SK-N-SH (cell line): ENCODE results near the gene SGTB.

Experiments
- EP300 ChIP-seq, 2 experiments: IDR thresholded peaks; 2 replicates each; pipeline versions ENCODE4 v1.4.0 to v1.6.1; 2012; ENCODE audit warnings: borderline replicate concordance in 1 of 2, low read depth in 1 of 2, low read length in 1 of 2
- EZH2phosphoT487 ChIP-seq: fragments of 200-600 bp; sonication (generic); IDR thresholded peaks from 2 replicates; pipeline ENCODE4 v1.6.1; 2017; ENCODE audit warnings: low read depth, mixed run types, mild to moderate bottlenecking, antibody characterized with exemption, moderate library complexity, borderline replicate concordance
- FOXM1 ChIP-seq: IDR thresholded peaks from 2 replicates; pipeline ENCODE4 v1.4.0; 2012; ENCODE audit warnings: low read depth, mild to moderate bottlenecking
- GABPA ChIP-seq: IDR thresholded peaks from 2 replicates; pipeline ENCODE4 v1.4.0; 2012; ENCODE audit warnings: low read depth, mild to moderate bottlenecking
- JUND ChIP-seq: IDR thresholded peaks from 2 replicates; pipeline ENCODE4 v1.4.0; 2012
- POLR2AphosphoS5 ChIP-seq: IDR thresholded peaks from 2 replicates; pipeline ENCODE4 v1.6.1; 2012; ENCODE audit warnings: low read depth, low read length
- RCOR1 ChIP-seq: fragments of 150-350 bp; IDR thresholded peaks from 2 replicates; pipeline ENCODE4 v1.6.1; 2017; ENCODE audit warnings: antibody characterized with exemption, low read length
- RXRA ChIP-seq: IDR thresholded peaks from 2 replicates; pipeline ENCODE4 v1.4.0; 2012; ENCODE audit warnings: low read depth, mild to moderate bottlenecking, borderline replicate concordance
- TAF1 ChIP-seq: IDR thresholded peaks from 2 replicates; pipeline ENCODE4 v1.6.1; 2012; ENCODE audit warnings: low read depth, mild to moderate bottlenecking, low read length, moderate library complexity, borderline replicate concordance
- TCF12 ChIP-seq: IDR thresholded peaks from 2 replicates; pipeline ENCODE4 v1.4.0; 2012
- TF ChIP-seq, protein P1 (sequence below): fragments of 200-600 bp; sonication (generic); IDR thresholded peaks from 2 replicates; pipeline ENCODE4 v1.6.1; 2017; ENCODE audit warnings: antibody characterized with exemption, mild to moderate bottlenecking, moderate library complexity
- TF ChIP-seq, protein P2 (sequence below): IDR thresholded peaks from 2 replicates; pipeline ENCODE4 v1.4.0; 2012; ENCODE audit warnings: low read depth, borderline replicate concordance

DNA sequence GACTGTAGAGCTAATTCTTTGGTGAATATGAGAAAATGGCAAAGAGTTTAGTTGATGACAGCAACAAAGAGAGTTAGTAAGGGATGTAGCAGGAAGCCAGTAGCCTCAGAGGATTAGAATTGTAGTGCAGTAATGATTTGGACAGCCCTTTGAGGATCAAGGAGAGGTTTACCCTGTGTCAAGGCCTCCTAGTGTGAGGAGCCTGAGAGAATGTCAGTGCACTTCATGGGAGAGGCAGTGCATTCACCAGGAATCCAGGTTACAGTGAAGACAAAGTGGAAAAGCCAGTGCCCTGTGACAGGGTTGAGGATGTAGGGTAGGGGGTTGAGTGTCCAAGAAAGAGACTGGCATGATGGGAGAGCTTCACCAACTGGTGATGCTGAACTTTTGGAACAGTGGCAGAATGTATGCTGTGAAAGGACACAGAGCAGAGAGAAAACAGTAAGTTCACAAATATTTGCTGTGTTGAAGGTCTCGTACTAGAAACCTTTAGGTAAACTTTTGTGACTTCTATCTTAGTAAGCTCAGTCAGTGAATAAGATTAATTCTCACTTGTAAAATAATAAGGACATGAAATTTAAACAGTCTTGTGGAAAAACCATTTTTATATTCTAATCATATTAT is 27.4 kb upstream of the SGTB start:
- TF ChIP-seq, protein P1, sequence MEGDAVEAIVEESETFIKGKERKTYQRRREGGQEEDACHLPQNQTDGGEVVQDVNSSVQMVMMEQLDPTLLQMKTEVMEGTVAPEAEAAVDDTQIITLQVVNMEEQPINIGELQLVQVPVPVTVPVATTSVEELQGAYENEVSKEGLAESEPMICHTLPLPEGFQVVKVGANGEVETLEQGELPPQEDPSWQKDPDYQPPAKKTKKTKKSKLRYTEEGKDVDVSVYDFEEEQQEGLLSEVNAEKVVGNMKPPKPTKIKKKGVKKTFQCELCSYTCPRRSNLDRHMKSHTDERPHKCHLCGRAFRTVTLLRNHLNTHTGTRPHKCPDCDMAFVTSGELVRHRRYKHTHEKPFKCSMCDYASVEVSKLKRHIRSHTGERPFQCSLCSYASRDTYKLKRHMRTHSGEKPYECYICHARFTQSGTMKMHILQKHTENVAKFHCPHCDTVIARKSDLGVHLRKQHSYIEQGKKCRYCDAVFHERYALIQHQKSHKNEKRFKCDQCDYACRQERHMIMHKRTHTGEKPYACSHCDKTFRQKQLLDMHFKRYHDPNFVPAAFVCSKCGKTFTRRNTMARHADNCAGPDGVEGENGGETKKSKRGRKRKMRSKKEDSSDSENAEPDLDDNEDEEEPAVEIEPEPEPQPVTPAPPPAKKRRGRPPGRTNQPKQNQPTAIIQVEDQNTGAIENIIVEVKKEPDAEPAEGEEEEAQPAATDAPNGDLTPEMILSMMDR, result no peak
- no peak for TF ChIP-seq POLR2AphosphoS5
- TF ChIP-seq EZH2phosphoT487, result no peak
- TF ChIP-seq RXRA, result no peak
- TF ChIP-seq TCF12, result no peak
- TF ChIP-seq JUND, result no peak
- TF ChIP-seq GABPA, result no peak
- TF ChIP-seq RCOR1, result no peak
- no peak for TF ChIP-seq EP300 (IDR thresholded peaks at IDR 0.05; ENCODE audit: borderline replicate concordance in 1 of 2, low read depth in 1 of 2, low read length in 1 of 2)
- TF ChIP-seq, protein P2, sequence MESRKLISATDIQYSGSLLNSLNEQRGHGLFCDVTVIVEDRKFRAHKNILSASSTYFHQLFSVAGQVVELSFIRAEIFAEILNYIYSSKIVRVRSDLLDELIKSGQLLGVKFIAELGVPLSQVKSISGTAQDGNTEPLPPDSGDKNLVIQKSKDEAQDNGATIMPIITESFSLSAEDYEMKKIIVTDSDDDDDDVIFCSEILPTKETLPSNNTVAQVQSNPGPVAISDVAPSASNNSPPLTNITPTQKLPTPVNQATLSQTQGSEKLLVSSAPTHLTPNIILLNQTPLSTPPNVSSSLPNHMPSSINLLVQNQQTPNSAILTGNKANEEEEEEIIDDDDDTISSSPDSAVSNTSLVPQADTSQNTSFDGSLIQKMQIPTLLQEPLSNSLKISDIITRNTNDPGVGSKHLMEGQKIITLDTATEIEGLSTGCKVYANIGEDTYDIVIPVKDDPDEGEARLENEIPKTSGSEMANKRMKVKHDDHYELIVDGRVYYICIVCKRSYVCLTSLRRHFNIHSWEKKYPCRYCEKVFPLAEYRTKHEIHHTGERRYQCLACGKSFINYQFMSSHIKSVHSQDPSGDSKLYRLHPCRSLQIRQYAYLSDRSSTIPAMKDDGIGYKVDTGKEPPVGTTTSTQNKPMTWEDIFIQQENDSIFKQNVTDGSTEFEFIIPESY, result no peak
- TF ChIP-seq FOXM1, result no peak
- no peak for TF ChIP-seq TAF1
